Middle frontal gyrus (tissue), 1 donor: ENCODE results near the gene SLC9C2.

ENCODE experiments used
- DNase-seq: peaks from one replicate; pipeline ENCODE4 v3.0.0-alpha.2; 2015; ENCODE audit warnings: low spot score; ENCODE audit errors: extremely low spot score

Gene SLC9C2

DNA sequence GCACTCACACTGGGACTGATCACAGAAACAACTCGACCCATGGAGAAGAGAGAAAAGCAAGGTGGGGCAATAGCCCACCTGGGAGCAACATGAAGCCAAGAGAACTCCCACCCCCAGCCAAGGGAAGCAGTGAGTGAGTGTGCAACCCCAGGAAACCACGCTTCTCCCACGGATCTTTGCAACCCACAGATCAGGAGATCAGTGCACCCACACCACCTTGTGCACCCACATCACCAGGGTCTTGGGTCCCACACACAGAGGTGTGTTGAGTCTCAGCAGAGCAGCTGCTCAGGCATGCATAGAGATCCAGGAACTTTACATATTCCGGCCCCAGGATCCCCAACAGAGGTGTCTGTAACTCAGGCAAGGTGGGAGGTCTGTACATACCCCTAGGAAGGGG, 143.0 kb downstream of the SLC9C2 start:
- no peak for DNase-seq

DNA sequence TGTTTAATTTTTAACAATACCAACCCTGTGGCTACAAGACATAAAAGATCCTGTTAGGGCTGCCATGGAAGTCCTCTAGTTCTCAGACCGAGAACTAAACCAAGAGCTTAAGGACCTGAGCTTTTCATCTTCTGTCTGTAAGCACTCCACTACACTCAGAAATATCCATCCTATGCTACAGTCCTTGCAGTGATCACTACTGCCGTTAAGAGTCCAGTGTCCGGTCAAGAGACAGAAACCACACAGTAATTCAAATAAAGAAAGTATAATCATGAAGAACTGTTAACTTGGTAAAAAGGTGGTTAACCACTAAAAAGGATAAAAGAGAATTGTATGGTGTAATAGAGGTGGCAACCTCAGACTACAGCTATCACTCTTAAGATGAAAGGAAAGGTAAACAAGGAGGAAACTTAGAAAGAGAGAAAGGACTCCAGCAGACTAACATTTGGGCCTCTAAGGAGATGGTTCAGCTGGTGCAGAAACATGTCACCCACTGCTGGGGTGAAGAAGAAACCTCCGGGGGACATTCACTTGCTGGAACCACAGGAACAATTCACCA, 147.8 kb downstream of the SLC9C2 start:
- DNase-seq, result no peak

DNA sequence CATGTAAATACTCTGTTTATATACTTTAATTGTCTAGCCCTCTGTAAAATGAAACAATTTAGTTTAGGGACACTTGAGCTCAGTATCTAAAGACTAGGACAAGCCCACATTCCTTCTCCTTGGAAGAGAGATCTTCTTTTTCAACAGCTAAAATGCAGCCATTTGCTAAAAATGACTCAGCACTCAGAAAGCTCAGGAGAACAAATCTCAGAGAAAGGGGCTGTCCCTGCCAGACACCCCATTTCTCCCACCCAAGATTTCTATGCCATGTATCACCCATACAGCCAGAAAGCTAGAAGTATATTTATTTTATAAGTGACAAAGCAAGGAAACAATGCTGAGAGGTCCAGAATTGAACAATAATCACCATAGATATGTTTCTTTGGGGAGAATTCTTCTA, 148.9 kb downstream of the SLC9C2 start:
- DNase-seq, result no peak

DNA sequence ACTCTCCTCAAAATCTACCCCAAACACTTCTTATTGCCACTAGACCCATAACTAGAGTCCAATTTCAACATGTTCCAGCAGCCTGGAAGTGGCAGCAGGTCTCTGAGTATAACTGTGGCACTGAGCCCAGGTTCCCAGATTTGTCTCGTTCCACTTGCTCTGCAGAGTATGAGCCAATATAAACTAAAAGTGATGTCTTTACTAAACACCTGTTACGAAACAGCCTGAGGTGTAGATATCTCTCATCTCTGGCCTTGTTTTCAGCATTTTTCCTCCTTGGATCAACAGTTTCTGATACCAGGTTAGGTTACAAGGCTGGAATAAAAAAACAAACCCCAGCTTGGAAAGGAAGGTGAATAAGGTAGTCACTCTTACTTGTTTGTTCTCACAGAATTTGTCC, 150.9 kb downstream of the SLC9C2 start:
- DNase-seq, result no peak
